Measurements from ENCODE around the gene MYO10.

Gene MYO10

GRCh38 chr5:16626696-16627264 lies 309.3 kb downstream of the MYO10 start:
- no peak overlapping the region for H3K27ac ChIP-seq (ENCODE audit: extremely low read depth, low read depth, low read length)
- ChIA-PET POLR2A (interaction anchor here (1.4 kb wide), 1 partner anchor 9 kb away, joined by 3 read pairs; no protein-coding TSS in a partner anchor), CTCF (no interaction called here)
- TF ChIP-seq IKZF3 (tag by site-specific recombination; IDR thresholded peaks at IDR 0.05), result no peak
- H3K36me3 ChIP-seq (ENCODE audit: control insufficient read depth in 2 of 2, insufficient read depth in 1 of 2, low read length in 2 of 2), result no peaks in the 10 kb centered on the region
- H3K4me1 ChIP-seq (ENCODE audit: control insufficient read depth, insufficient read depth, low read length), result no peaks in the 10 kb centered on the region
- H3K9me3 ChIP-seq (ENCODE audit: control insufficient read depth, insufficient read depth, low read depth, low read length), result no peaks in the 10 kb centered on the region
- H3K4me3 ChIP-seq (ENCODE audit: low read depth, low read length), result no peak overlapping the region

- TF ChIP-seq ZNF558 (tag by site-specific recombination; IDR thresholded peaks at IDR 0.05), result no peak
- no peak for TF ChIP-seq WT1 (tag by site-specific recombination; IDR thresholded peaks at IDR 0.05)
- TF ChIP-seq ZNF16 (tag by site-specific recombination; IDR thresholded peaks at IDR 0.05; ENCODE audit: low read depth), result no peak
- no peak for TF ChIP-seq ZNF169 (tag by site-specific recombination; IDR thresholded peaks at IDR 0.05)
- no peak for TF ChIP-seq GLI4 (tag by site-specific recombination; IDR thresholded peaks at IDR 0.05)
- no peak for TF ChIP-seq ZBTB20 (tag by site-specific recombination; IDR thresholded peaks at IDR 0.05)
- no peak for TF ChIP-seq BCL11B (tag by site-specific recombination; IDR thresholded peaks at IDR 0.05; ENCODE audit: low read depth)
- TF ChIP-seq IKZF3 (tag by site-specific recombination; IDR thresholded peaks at IDR 0.05), result no peak
- no peak for TF ChIP-seq ZFHX2 (tag by site-specific recombination; conservative IDR thresholded peaks at IDR 0.05)
- TF ChIP-seq ZNF791 (tag by site-specific recombination; IDR thresholded peaks at IDR 0.05), result no peak
- no peak for TF ChIP-seq ZNF510 (tag by site-specific recombination; IDR thresholded peaks at IDR 0.05; ENCODE audit: insufficient replicate concordance)
- no peak for TF ChIP-seq ZBTB49 (tag by site-specific recombination; IDR thresholded peaks at IDR 0.05; ENCODE audit: low read depth)
- TF ChIP-seq KLF10 (tag by site-specific recombination; IDR thresholded peaks at IDR 0.05), result no peak
- no peak for TF ChIP-seq ZBTB44 (tag by site-specific recombination; IDR thresholded peaks at IDR 0.05)
- no peaks in the 10 kb centered on the region for H3K36me3 ChIP-seq (ENCODE audit: control insufficient read depth in 2 of 2, insufficient read depth in 1 of 2, low read length in 2 of 2)
- no peak overlapping the region for H3K27ac ChIP-seq (ENCODE audit: extremely low read depth, low read depth, low read length)
- no peaks in the 10 kb centered on the region for H3K4me1 ChIP-seq (ENCODE audit: control insufficient read depth, insufficient read depth, low read length)
- no peaks in the 10 kb centered on the region for H3K9me3 ChIP-seq (ENCODE audit: control insufficient read depth, insufficient read depth, low read depth, low read length)
- ChIA-PET CTCF (interaction anchor here (1.3 kb wide), 1 partner anchor 578 kb away, joined by 3 read pairs; no protein-coding TSS in a partner anchor), POLR2A (interaction anchor here (1.4 kb wide), 1 partner anchor 8 kb away, joined by 3 read pairs; no protein-coding TSS in a partner anchor)
- H3K4me3 ChIP-seq (ENCODE audit: low read depth, low read length), result no peak overlapping the region
Observed at GRCh38 chr5:16625096-16625495, 311.0 kb downstream of the MYO10 start.

GRCh38 chr5:16619136-16619535 lies 317.0 kb downstream of the MYO10 start:
- ChIA-PET POLR2A (no interaction called here), CTCF (interaction anchor here (0.6 kb wide), 1 partner anchor 34 kb away, joined by 3 read pairs; no protein-coding TSS in a partner anchor)
- H3K27ac ChIP-seq (ENCODE audit: extremely low read depth, low read depth, low read length), result no peak overlapping the region
- H3K4me3 ChIP-seq (ENCODE audit: low read depth, low read length), result no peak overlapping the region
- no peak for TF ChIP-seq ZNF2 (tag by site-specific recombination; IDR thresholded peaks at IDR 0.05)
- TF ChIP-seq OSR2 (tag by site-specific recombination; IDR thresholded peaks at IDR 0.05), result peak; percentile 12; the same call in 1 of the 2 replicates
- TF ChIP-seq ZNF76 (tag by site-specific recombination; IDR thresholded peaks at IDR 0.05; ENCODE audit: borderline replicate concordance, low read depth), result no peak
- TF ChIP-seq ZNF23 (tag by site-specific recombination; IDR thresholded peaks at IDR 0.05; ENCODE audit: borderline replicate concordance), result no peak
- peaks cover 0 to 2% of the 10 kb centered on the region in 2 experiments; a peak in 1 of 3 replicates for H3K36me3 ChIP-seq (ENCODE audit: control insufficient read depth in 2 of 2, insufficient read depth in 1 of 2, low read length in 2 of 2)
- peaks cover 21% of the 10 kb centered on the region for H3K4me1 ChIP-seq (ENCODE audit: control insufficient read depth, insufficient read depth, low read length)
- H3K9me3 ChIP-seq (ENCODE audit: control insufficient read depth, insufficient read depth, low read depth, low read length), result no peaks in the 10 kb centered on the region
